H9 (cell line): ENCODE data around the gene TMEM120B. TPM values are rescaled to one million over a fixed set of nuclear protein-coding genes. Genes with fewer than 3 reads are reported as not detected.

Experiments
- DNase-seq: peaks from one replicate; pipeline ENCODE4 v3.0.0-alpha.2; 2017
- H2AFZ ChIP-seq: one replicate; pipeline ENCODE4 v1.6.1; 2013; ENCODE audit warnings: mild to moderate bottlenecking, low read length, control low read depth, moderate library complexity
- H2AK5ac ChIP-seq: 2 replicates; pipeline ENCODE4 v1.6.1; 2013; ENCODE audit warnings: low read length, control low read depth, mixed read lengths; ENCODE audit not compliant: insufficient read length
- H2BK120ac ChIP-seq: one replicate; pipeline ENCODE4 v1.6.1; 2013; ENCODE audit warnings: low read depth, mild to moderate bottlenecking, low read length, control low read depth, inconsistent platforms; ENCODE audit not compliant: poor library complexity, severe bottlenecking
- H2BK12ac ChIP-seq: 2 replicates; pipeline ENCODE4 v1.6.1; 2013; ENCODE audit warnings: low read length, control low read depth, mixed read lengths, low read depth; ENCODE audit not compliant: insufficient read length
- H2BK15ac ChIP-seq: 2 replicates; pipeline ENCODE4 v1.6.1; 2013; ENCODE audit warnings: low read depth, low read length, control low read depth
- H2BK20ac ChIP-seq: one replicate; pipeline ENCODE4 v1.6.1; 2013; ENCODE audit warnings: low read depth, mild to moderate bottlenecking, low read length, control low read depth, inconsistent platforms; ENCODE audit not compliant: poor library complexity, severe bottlenecking
- H2BK5ac ChIP-seq: 2 replicates; pipeline ENCODE4 v1.6.1; 2013; ENCODE audit warnings: low read length, control low read depth, mixed read lengths; ENCODE audit not compliant: insufficient read length
- H3K14ac ChIP-seq: 2 replicates; pipeline ENCODE4 v1.6.1; 2013; ENCODE audit warnings: low read length, control low read depth; ENCODE audit not compliant: insufficient read depth
- H3K18ac ChIP-seq: 2 replicates; pipeline ENCODE4 v1.6.1; 2013; ENCODE audit warnings: low read depth, mild to moderate bottlenecking, mixed read lengths, low read length, control low read depth; ENCODE audit not compliant: insufficient read length
- H3K23ac ChIP-seq: 2 replicates; pipeline ENCODE4 v1.6.1; 2013; ENCODE audit warnings: low read length, control low read depth, mixed read lengths, low read depth; ENCODE audit not compliant: insufficient read length
- H3K23me2 ChIP-seq: 2 replicates; pipeline ENCODE4 v1.6.1; 2013; ENCODE audit warnings: low read depth, mild to moderate bottlenecking, mixed read lengths, low read length, control low read depth; ENCODE audit not compliant: insufficient read length, poor library complexity, severe bottlenecking
- H3K27ac ChIP-seq: 2 replicates; pipeline ENCODE4 v1.5.1; 2013; ENCODE audit warnings: low read length, control low read depth, mixed read lengths, low read depth; ENCODE audit not compliant: insufficient read length
- H3K27me3 ChIP-seq: 2 replicates; pipeline ENCODE4 v1.6.1; 2013; ENCODE audit warnings: low read length, control low read depth, inconsistent platforms; ENCODE audit not compliant: insufficient read depth
- H3K4ac ChIP-seq: 2 replicates; pipeline ENCODE4 v1.6.1; 2013; ENCODE audit warnings: low read depth, mild to moderate bottlenecking, control low read depth, inconsistent platforms, low read length, moderate library complexity
- H3K4me1 ChIP-seq: 2 replicates; pipeline ENCODE4 v1.6.1; 2013; ENCODE audit warnings: low read length, control low read depth, inconsistent platforms; ENCODE audit not compliant: insufficient read depth
- H3K4me2 ChIP-seq: 2 replicates; pipeline ENCODE4 v1.6.1; 2013; ENCODE audit warnings: low read length, control low read depth, mixed read lengths; ENCODE audit not compliant: insufficient read length, insufficient read depth
- H3K56ac ChIP-seq: 2 replicates; pipeline ENCODE4 v1.6.1; 2013; ENCODE audit warnings: low read depth, mild to moderate bottlenecking, mixed read lengths, low read length, control low read depth; ENCODE audit not compliant: insufficient read length
- H3K79me1 ChIP-seq: 2 replicates; pipeline ENCODE4 v1.6.1; 2013; ENCODE audit warnings: low read depth, mild to moderate bottlenecking, moderate library complexity, low read length, control low read depth, inconsistent platforms; ENCODE audit not compliant: insufficient read depth, poor library complexity, severe bottlenecking
- H3K79me2 ChIP-seq: 2 replicates; pipeline ENCODE4 v1.6.1; 2013; ENCODE audit warnings: low read length, control low read depth, inconsistent platforms; ENCODE audit not compliant: insufficient read depth
- H3K9ac ChIP-seq: 2 replicates; pipeline ENCODE4 v1.6.1; 2013; ENCODE audit warnings: low read length, control low read depth, mixed read lengths; ENCODE audit not compliant: insufficient read length; ENCODE audit errors: extremely low read depth
- H3K9me3 ChIP-seq: one replicate; pipeline ENCODE4 v1.6.1; 2013; ENCODE audit warnings: low read depth, low read length, inconsistent platforms; ENCODE audit not compliant: control insufficient read depth
- H3T11ph ChIP-seq: one replicate; pipeline ENCODE4 v1.6.1; 2013; ENCODE audit warnings: mild to moderate bottlenecking, low read length, control low read depth, inconsistent platforms
- H4K20me1 ChIP-seq: one replicate; pipeline ENCODE4 v1.6.1; 2013; ENCODE audit not compliant: control insufficient read depth, insufficient read length, insufficient read depth
- H4K5ac ChIP-seq: 2 replicates; pipeline ENCODE4 v1.6.1; 2013; ENCODE audit warnings: low read depth, mild to moderate bottlenecking, mixed read lengths, low read length, control low read depth; ENCODE audit not compliant: insufficient read length
- H4K8ac ChIP-seq: replicated peaks from 2 replicates; pipeline ENCODE4 v1.6.1; 2013; ENCODE audit warnings: low read length, control low read depth, mixed read lengths, low read depth; ENCODE audit not compliant: insufficient read length
- H4K91ac ChIP-seq: 2 replicates; pipeline ENCODE4 v1.6.1; 2013; ENCODE audit warnings: low read depth, mild to moderate bottlenecking, moderate library complexity, mixed read lengths, low read length, control low read depth; ENCODE audit not compliant: insufficient read length
- H3K27ac Mint-ChIP-seq, 3 experiments: 2 replicates in 2 of 3; 3 replicates in 1 of 3; pipeline ENCODE4 v1.8.0; 2020 to 2021; ENCODE audit warnings: mixed read lengths in 3 of 3, mild to moderate bottlenecking in 1 of 3, moderate library complexity in 1 of 3
- H3K27me3 Mint-ChIP-seq: 2 replicates; pipeline ENCODE4 v1.8.0; 2021; ENCODE audit warnings: low read depth, mild to moderate bottlenecking, moderate library complexity, mixed read lengths
- H3K36me3 Mint-ChIP-seq, 3 experiments: 2 replicates in 2 of 3; 3 replicates in 1 of 3; pipeline ENCODE4 v1.8.0; 2020 to 2021; ENCODE audit warnings: low read depth in 3 of 3, mixed read lengths in 3 of 3; ENCODE audit not compliant: insufficient read depth in 1 of 3
- H3K4me1 Mint-ChIP-seq, 2 experiments: 2 replicates each; pipeline ENCODE4 v1.8.0; 2020; ENCODE audit warnings: mixed read lengths in 2 of 2
- H3K4me3 Mint-ChIP-seq, 2 experiments: 2 replicates in 1 of 2; 3 replicates in 1 of 2; pipeline ENCODE4 v1.8.0; 2020 to 2021; ENCODE audit warnings: mild to moderate bottlenecking in 2 of 2, mixed read lengths in 2 of 2, moderate library complexity in 1 of 2
- H3K9me3 Mint-ChIP-seq, 2 experiments: 2 replicates in 1 of 2; 3 replicates in 1 of 2; pipeline ENCODE4 v1.8.0; 2020; ENCODE audit warnings: mild to moderate bottlenecking in 2 of 2, mixed read lengths in 2 of 2, moderate library complexity in 1 of 2
- WGBS: extraction: QIAGEN DNeasy Blood & Tissue Kit; methylation state at CpG from one replicate; pipeline ENCODE4 v1.1.7; 2013; ENCODE audit warnings: missing lambda C conversion rate, low lambda C conversion rate, mixed read lengths; ENCODE audit not compliant: insufficient read length; ENCODE audit errors: extremely low coverage; 5-methylcytosine and 5-hydroxymethylcytosine counted together
- total RNA-seq: library from RNA; stranded (reverse); gene quantifications from 2 replicates; pipeline ENCODE4 v1.2.1, GENCODE V29; 2021
- TF ChIP-seq, protein P1 (sequence below): fragments of 200-600 bp; sonication (generic); conservative IDR thresholded peaks from 3 replicates; pipeline ENCODE4 v1.8.0; 2021; ENCODE audit warnings: antibody characterized with exemption, mild to moderate bottlenecking

Gene TMEM120B
- total RNA-seq, 1 experiment from 2014 or later = 25.8 TPM

DNA sequence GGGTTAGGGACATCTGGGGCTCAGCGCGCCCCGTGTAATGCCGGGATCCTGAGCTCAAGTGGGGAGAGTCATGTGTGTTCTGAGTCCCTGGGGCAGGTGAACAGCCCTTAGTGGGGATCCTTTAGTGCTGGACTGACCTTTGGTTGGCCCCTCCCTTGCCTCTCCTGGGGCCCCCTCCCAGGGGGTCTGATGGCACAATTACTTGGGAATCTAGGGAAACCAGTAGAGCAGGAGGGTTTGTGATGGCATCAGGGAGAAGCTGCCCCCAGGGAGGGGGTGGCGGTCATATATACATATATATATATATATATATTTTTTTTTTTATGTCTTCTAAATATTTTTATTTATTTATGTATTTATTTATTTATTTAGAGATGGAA is 43.0 kb upstream of the TMEM120B start, which contains the start of gene MORN3:
MORN3 (minus strand) TSS at position 134 of the 380 bp plus-strand sequence. CDS start 171 bp downstream, outside the sequence.
- TF ChIP-seq, protein P1, sequence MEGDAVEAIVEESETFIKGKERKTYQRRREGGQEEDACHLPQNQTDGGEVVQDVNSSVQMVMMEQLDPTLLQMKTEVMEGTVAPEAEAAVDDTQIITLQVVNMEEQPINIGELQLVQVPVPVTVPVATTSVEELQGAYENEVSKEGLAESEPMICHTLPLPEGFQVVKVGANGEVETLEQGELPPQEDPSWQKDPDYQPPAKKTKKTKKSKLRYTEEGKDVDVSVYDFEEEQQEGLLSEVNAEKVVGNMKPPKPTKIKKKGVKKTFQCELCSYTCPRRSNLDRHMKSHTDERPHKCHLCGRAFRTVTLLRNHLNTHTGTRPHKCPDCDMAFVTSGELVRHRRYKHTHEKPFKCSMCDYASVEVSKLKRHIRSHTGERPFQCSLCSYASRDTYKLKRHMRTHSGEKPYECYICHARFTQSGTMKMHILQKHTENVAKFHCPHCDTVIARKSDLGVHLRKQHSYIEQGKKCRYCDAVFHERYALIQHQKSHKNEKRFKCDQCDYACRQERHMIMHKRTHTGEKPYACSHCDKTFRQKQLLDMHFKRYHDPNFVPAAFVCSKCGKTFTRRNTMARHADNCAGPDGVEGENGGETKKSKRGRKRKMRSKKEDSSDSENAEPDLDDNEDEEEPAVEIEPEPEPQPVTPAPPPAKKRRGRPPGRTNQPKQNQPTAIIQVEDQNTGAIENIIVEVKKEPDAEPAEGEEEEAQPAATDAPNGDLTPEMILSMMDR = no peak
- Histone ChIP-seq H3K18ac (no peak within 1 kb of the TSS), H3K9me3 (no peaks in the 10 kb centered on the region), H3K79me1 (no peaks in the 10 kb centered on the region), H3K4ac (no peak within 1 kb of the TSS), H2BK12ac (no peak within 1 kb of the TSS), H3K27me3 (no peaks in the 10 kb centered on the region), H3K23me2 (peaks cover 3% of the 10 kb centered on the region), H3K9ac (no peak within 1 kb of the TSS), H3K79me2 (no peaks in the 10 kb centered on the region), H4K5ac (no peak within 1 kb of the TSS), H2BK20ac (no peak within 1 kb of the TSS), H4K20me1 (no peaks in the 10 kb centered on the region), H2AFZ (no peak within 1 kb of the TSS), H3K56ac (no peak within 1 kb of the TSS), H2AK5ac (no peak within 1 kb of the TSS), H4K91ac (no peak within 1 kb of the TSS), H3T11ph (no peak within 1 kb of the TSS), H3K27ac (no peak within 1 kb of the TSS), H4K8ac (no peak within 1 kb of the TSS), H2BK120ac (no peak within 1 kb of the TSS), H2BK15ac (no peak within 1 kb of the TSS), H3K4me1 (no peaks in the 10 kb centered on the region), H3K23ac (no peak within 1 kb of the TSS), H2BK5ac (no peak within 1 kb of the TSS), H3K14ac (no peak within 1 kb of the TSS), H3K4me2 (no peak within 1 kb of the TSS)
- H3K4me1 Mint-ChIP-seq = peaks cover 20 to 32% of the 10 kb centered on the region in 2 experiments
- no peak within 1 kb of the TSS for H3K4me3 Mint-ChIP-seq
- peaks cover 2 to 20% (median 10%) of the 10 kb centered on the region in 3 experiments; a peak in 5 of 7 replicates for H3K36me3 Mint-ChIP-seq
- peak within 1 kb of the TSS; percentile 15 to 68 (median 66); a peak in 4 of 7 replicates for H3K27ac Mint-ChIP-seq
- no peak for DNase-seq
- WGBS = no CpG with 5 or more reads among the region's 5 CpGs
- H3K27me3 Mint-ChIP-seq = no peaks in the 10 kb centered on the region
- H3K9me3 Mint-ChIP-seq = no peaks in the 10 kb centered on the region
